OCI-LY1 (cell line): Measurements from ENCODE around the gene EPO.

Experiments used
- CTCF ChIP-seq: fragments of 200-600 bp; sonication (generic), shearing (Covaris generic); IDR thresholded peaks from 2 replicates; pipeline ENCODE4 v1.5.1; 2017; ENCODE audit warnings: mild to moderate bottlenecking, antibody characterized with exemption, low read length, moderate library complexity, mixed read lengths
- EZH2 ChIP-seq: fragments of 200-600 bp; sonication (generic), shearing (Covaris generic); IDR thresholded peaks from 2 replicates; pipeline ENCODE4 v1.8.0; 2017; ENCODE audit warnings: borderline replicate concordance, mixed run types, mild to moderate bottlenecking, antibody characterized with exemption, low read length, moderate library complexity, mixed read lengths

DNA sequence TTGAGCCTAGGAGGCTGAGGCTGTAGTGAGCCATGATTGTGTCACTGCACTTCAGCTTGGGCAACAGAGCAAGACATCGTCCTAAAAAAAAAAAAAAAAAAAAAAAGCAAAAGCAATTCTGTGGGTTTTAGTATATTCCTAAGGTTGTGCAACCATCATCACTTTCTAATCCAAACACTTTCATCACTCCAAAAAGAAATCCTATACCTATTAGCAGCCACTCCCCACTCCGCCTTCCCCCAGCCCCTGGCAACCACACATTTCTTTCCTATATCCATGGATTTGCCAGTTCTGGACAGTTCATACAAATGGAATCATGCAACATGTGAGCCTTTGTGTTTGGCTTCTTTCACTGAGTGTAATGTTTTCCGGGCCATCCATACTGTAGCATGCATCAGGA lies 33.5 kb downstream of the EPO start:
- no peak for TF ChIP-seq CTCF
- TF ChIP-seq EZH2 = no peak
